NCI-H524 treated with DMSO at 0.1 percent for 48 hours (cell line): ENCODE data around the gene RTL5.

Experiments
- DNase-seq: peaks from one replicate; lab custom pipeline; 2025; lab: John Stamatoyannopoulos, UW

RTL5 gene

DNA sequence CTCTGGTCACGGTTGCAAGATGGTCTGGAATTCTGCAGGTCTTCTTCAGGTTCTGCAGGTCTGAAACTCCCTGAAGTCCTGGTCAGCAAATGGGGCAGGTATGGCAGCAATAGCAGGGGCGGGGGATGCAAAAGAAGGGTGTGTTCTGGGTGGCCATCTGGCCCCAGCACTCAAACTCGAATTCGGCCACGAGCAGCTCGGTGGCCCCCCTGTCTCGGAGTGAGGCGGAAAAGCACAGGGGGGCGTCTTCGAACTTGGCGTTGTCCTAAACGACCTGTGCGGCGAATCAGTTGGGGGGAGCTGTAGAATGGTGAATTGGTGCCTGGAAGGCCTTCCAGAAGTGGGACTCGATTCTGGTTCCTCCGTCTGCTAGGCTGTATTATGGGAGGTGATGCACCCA lies 2.1 kb downstream of the RTL5 start:
- DNase-seq, result no peak

DNA sequence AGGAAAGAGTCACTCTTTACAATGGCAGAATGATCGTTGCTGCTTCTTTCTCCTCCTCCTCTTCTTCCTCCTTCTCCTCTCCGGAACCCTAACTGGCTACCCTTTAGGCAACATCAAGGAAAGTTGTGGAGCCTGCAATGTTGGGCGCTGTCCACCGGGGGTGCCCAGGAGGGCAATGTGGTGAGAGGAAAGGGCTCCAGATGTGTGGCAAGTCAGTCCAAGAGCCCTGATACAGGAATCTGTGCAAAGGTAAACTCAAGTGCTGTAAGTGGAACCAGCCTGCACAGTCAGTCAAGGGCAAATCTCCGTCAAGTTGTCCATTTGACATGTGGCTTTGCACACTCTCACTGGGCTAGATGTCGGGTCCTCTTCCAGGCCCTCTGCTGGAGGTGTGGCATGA lies 2.8 kb downstream of the RTL5 start:
- no peak for DNase-seq

DNA sequence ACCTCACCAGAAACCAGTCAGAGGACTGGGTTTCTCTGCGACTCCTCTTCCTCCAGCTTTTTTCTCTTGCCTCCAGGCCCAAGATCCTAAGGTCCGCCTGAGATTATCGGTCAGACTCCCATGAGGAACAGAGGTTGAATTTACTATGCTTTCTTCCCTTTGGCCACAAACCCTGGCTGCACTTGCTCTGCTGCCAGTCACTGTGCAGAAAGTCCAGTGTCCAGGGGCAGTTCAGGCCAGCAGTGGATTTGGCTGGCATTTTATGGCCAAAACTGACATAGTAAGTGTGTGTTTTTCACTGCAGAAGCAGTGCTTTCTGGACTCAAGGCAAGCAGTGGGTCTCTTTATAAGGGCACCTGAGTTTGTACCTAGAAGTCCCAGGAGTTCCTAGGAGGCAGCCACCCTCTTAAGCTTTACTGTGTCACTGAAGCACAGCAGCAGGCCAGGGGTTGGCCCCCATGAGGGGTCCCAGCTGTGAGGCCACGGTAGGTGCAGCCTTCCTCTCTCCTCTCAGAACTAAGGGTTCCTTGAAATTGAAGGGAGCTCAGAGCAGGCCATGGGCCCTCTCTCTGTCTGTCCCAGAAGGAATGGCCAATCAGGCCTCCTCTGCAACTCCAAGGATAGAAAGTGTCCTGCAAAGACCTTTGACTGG lies 3.4 kb downstream of the RTL5 start:
- no peak for DNase-seq

DNA sequence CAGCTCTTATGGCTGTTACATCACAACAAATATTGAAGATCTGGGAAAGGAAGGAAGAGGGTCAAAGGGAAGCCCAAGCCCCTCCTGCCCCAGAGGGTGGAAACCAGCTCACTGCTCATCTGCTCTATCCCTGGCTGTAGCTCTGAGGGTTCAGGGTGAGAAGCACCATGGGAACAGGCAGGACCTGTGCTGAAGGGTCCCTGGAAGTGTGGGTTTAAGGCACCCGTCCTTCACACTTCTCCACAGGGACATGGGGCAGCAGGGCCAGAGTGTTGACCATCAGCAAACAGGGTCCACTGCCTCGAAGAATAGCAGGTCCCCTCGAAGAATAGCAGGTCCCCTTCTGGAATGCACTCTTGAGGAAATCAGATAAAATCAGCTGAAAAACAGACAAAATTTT lies 4.4 kb downstream of the RTL5 start:
- no peak for DNase-seq

DNA sequence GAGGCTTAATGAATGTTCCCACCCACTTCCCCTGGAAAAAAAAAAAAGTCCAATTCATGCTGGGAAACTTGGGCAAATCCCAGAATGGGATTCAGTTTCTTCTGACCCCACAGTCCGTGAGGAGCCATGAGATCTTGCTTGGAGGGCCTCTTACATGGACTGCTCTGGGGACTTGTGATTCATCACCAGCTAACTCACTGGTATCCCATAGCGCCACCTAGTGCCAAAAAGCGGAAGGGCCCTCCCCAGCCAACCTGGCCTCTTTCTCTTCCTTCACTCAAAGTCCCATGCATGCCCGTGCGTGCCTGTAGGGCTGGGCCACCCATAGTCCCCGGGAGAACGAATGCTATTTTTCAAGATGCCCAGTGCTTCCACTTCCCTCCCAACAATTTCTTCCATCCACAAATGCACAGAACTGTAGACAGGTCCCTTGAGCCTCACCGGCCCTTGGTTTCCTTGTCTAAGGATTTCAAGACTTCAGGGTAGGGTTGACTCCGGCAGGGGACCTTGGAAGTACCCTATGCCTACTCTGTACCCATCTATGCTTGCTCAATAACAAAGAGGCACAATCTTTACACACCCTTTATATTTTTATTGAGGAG lies 5.1 kb downstream of the RTL5 start:
- peak; percentile 27 for DNase-seq

DNA sequence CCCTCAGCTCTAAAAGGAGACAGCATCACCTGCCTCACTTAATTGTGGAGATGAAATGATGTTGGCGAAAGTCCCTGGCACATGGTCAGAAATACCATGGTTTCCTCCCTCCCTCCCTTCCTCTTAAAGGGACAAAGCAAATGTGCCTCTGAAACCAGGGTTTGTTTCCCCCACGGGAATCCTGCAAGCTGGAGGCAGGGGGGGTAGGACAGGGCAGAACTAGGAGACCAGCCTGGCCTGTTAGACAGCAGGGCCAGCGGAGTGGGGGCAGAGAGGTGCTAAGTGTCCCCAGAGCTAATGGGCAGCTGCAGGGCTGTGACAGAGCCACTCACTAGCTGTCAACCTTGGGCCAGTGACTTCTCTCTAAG lies 5.7 kb downstream of the RTL5 start:
- no peak for DNase-seq

DNA sequence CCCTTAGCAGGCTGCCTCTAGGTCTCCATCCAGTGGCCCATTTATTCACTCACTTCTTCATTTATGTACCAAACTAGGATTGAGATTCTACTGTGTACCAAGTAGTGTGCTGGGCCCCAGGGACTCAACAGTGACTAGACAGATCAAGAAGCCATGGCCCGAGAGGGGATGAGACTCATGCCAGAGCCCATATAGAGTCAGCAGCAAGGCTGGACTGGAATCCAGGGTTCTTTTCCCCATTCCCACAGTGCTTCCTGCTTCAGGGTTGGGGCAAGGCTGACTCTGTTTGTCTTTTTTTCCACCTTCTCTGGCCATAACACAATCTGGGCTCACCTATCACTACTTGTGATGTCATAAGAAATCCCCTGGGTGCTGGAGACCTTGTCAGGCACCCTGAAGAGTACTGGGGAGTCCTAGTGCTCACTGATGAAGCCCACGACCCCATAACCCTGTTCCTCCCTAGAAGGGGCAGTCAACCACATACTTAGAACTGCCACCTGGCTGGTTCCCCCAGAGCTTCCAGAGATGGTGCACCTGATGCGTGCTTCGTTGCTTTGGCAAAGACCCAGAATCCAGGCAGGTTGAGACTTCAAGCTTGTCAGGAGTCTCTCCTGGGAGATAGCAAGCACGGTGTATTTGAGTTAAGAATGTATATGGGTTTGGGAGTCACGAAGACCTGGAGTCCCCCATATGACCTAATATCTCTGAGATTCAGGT lies 6.2 kb downstream of the RTL5 start:
- DNase-seq, result no peak

DNA sequence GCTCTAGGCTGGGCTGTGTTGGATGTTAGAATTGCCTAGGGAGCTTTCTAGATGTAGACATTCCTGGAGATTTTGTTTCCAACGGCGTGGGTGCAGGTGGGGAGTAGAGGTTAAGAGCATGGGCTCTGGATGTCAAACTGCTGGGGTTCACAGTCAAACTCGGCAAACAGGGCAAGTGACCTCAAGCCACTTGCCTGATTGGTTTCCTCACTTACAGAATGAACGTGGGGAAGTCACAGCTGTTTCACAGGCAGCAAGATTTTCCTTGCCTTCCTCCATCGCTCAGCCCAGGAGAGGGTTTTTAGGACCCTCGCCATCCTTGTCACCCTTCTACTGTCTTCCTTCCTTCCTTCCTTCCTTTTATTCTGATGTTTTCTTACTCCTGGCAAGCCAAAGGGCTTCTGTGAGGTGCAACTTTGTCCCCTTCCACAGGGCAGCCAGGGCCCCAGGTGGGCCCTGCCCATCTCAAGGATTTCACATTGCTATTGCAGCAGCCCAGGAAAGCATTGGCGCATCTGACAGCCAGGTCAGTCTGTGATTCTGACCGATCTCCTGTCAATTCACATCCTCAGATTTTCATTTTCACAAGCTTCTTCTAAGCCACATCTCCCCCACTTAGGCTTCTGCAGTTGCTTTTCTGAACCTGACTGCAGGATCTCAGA lies 7.0 kb downstream of the RTL5 start:
- no peak for DNase-seq

DNA sequence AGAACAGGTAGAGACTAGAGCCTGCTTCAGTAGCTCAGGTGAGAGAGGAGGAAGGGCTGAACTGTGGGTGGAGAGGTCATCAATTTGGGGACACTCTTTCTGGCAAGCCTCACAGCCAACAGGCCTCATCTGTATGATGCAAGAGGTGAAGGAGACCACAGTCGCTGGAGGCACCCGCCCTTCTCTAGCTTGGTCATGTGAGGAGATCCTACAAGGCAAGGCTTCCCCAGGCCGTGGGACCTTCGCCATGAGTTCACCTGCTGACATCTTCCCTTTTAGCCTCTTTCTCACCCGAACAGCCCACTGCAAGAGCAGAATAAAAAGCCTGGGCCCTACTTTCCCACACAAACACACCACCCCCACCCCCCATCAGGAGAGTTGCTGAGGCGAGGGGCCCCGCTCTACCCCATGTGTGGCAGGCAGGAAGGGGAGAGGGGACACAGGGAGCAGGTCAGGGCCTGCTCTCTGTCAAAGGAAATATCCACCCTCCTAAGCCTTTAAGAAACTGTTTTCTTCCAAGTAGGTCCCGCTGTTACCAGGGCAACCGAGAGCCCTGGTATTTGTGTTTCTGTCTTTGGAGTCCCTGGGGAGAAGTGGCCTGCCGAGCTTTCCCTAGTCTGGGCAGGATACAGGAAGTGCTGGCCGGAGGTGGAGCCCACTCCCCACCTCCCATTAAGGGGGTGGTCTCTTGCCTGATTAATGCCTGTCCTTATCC lies 8.1 kb downstream of the RTL5 start:
- no peak for DNase-seq

DNA sequence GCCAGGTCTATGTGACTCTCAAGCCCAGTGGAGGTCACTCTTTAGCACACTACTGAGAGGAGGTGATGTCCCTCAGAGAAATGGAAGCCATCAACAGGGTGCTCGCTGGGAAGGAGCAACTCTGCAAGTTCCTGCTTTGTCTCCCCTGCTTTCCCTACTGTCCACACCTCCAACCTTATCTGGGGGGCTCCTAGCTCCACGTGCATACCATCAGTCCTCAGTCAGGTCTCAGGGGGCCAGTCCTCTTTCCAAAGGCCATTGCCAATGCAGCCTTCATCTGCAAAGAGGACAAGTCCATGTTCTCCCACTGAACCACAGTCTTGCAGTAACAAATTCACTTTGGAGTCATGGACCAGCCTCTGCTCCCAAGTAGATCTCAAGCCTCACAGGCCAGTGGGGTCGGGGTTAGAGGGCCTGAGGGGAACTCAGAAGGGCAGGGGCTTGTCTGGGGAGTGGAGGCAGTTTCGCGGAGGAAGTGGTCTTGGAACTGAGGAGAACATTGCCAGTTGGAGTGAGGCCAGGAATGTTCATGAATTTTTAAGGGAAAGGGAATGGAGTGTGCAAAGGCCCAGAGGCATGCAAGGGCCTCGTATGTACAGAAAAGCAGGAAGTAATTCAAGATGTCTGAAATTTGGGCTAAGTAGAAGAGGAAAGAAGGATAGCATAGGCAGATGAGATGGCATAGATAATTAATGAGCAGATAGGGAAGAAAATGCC lies 8.9 kb downstream of the RTL5 start:
- no peak for DNase-seq

DNA sequence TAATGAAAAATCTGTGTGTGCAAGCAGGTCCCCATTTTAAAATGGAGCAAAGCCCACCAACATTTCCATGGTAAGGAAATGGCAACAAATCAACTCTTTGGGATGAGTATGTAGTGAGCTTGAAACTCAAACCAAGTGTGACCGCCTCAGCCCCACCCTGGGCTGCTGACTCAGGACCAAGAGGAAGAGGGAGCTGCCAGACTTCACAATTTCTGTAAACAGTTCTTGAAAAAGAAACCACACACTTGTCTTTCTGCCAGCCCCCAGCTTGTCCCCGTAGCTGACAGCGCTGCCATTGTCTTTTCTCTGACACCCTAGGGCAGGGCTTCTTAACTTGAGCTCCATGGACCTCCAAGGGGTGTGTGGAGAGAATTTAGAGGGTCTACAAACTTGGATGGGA lies 10.3 kb downstream of the RTL5 start:
- DNase-seq, result no peak

DNA sequence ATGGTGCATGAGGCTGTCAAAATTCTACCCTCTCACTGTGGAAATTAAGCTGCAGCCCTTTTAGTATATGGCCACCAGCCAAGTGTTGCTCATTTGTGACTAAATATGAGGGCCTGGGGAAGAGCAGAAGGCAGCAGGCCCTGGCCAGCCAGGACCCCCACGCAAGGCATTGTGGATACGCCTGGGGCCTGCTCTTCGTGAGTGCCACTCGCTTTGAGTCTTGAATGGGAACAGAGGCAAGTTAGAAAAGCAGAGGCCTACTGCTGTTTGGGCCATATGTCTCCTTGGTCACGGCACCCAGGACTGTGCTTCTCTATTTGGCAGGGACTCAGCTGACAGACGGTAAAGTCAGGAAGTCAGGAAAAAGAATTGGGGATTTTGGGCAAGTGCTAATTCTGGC lies 10.9 kb downstream of the RTL5 start:
- no peak for DNase-seq

DNA sequence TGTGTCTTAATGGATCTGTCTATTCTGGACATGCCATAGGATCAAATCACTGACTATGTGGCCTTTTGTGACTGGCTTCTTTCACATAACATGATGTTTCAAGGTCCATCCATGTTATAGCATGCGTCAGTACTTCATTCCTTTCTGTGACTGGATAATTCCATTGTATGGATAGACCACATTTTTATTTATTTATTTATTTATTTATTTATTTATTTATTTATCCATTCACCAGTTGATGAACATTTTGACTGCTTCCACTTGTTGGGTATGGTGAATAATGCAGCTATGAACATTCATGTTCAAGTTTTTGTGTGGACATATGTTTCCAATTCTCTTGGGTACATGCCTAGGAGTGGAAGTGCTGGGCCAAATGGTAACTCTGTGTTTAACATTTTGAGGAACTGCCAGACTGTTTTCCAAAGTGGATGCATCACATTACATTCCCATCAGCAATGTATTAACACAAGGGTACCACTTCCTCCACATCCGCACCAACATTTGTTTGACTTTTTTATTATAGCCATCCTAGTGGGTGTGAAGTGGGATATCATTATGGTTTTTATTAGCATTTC lies 14.0 kb downstream of the RTL5 start:
- no peak for DNase-seq

DNA sequence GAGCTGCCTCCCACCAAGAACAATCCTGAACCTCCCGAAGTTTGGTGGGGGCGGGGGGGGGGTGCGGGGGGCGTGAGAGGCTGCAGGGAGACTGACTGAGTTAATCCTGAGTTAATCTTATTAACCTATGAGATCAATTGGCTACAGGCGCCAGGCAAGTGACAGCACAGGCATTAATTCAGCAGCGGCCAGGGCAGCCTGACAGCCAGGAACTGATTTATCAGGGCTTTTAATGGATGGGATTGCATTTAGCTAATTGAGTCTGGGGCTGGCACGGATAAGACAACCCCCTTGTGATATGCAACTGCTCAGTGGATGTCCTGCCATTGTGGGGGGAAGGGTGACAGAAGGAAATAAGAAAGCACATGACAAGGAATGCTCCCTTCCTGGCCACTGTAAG lies 16.3 kb downstream of the RTL5 start:
- DNase-seq, result peak; percentile 95

DNA sequence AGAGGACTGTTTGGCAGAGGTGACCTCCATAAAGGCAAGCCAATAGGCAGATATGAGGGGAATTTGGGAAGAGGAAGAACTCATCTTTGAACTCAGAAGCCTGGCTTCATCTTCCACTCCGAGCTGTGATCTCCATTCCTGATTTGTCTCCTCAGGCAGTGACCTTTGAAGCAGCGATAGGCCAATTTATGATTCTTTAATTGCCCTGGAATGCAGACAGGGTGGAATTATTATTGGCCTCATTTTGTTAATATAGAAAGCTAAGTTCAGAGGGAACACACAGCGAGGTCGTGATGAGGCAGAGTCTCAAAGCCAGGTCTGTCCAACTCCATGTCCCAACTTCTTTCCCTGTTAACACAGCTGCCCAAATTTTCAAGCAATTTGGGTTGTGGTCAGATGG lies 16.9 kb downstream of the RTL5 start:
- no peak for DNase-seq

DNA sequence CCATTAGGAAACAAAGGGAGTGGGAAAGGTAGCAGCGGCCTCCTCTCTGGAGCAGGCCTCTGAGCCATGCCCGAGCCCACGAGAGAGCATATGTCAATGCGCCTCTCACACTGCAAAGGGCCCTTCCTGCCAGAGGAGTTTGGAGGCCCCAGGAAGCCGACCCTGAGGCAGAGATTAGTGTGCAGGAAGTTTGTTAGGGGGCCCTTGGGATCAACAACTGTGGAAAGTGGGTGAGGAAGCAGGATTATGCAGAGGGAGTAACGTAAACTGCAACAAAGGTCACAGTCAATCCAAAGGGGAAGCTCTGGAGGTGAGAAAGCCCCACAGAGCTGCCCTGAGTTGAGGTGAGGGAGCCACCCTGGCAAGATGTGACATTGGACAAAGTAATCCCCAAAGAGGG lies 17.4 kb downstream of the RTL5 start:
- no peak for DNase-seq

DNA sequence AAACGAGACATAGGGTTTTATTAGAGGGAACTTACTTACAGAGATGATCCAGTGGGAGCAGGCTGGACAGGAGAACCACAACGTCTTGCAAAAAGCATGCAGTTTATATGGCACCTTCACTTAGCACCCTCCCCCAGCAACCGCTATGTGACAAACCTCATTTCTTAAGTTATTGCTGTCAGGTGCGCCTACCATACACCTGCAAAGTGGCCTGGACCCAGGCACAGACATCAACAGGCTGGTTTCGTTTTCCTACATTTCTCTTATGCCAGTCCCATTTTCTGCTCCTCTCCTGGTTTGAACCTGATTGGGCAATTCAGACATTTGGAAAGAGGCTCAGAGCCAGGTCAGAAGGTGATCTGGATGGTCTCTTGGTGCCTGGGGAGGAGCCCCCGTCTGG lies 18.3 kb downstream of the RTL5 start:
- DNase-seq, result no peak

DNA sequence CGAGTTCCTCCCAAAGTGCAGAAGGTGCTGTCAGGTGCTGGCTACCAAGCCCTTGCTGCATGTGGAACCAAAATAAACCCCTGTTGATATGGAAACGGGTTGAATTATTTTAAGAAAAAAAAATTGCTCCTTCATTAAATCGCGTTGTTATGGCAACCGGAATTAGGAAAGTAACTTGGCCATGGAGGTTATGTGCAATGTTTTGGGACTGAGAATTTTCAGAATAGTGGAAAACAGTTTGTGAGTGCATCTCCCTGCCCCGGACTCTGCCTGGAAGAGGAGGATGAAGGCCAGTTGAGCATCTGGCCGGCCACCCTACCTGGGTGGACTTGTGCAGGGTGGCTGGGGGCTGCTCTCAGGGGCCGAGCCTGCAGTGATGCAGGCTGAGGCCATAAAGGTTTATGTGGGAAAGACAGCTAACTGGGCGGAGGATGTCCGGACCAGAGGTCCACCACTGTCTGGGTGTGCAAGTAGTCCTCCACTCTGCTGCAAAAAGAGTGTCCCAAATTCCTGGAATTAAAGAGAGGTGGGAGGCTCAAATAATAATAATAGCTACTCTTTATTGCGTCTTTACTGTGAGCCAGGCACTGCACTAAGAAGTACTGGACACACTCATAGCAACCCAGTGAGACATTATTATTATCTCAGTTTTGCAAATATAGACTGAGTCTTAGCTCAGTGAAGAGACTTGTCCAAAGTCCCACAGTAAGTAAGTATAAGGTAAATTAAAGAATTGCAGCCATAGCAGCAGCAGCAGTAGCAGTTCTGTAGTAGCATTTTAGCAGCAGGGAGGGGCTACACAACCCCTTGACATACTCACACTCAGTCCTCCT lies 20.6 kb downstream of the RTL5 start:
- DNase-seq, result no peak

DNA sequence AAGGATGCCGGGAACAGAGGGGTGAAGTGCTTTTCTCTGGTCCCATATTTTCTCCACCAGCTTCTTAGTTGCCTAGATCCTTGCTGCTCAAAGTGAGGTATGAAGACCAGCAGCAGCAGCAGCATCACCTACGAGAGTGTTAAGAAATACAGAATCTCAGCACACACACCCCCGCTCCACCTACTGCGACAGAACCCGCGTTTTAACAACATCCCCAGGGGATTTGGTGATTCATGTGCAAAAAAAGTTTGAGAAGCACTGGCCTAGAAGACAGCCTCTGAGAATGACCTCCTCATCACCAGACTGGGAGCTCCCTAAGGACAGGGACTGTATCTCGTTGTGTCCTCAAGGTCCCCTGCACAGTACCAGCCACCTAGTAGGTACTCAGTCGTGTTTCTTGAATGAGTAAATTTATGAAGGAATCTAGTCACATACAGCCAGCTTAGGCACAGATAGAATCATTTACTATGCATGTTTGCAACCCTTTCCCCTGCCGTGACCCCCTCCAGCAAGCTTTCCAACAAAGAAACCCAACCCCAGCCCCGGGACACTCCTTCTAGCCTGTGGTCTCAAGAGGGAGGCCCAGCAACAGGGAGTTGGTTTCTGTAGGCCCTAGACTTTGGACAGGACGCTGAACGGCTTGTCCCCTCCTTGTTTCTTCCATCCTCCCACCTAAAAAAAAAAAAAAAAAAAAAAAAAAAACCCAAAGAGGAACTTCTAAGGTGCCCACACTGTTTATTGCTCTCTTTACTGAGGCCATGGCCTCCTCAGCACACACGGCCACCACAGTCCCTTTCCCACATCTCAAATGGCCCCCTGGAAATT lies 21.5 kb downstream of the RTL5 start:
- DNase-seq, result no peak

DNA sequence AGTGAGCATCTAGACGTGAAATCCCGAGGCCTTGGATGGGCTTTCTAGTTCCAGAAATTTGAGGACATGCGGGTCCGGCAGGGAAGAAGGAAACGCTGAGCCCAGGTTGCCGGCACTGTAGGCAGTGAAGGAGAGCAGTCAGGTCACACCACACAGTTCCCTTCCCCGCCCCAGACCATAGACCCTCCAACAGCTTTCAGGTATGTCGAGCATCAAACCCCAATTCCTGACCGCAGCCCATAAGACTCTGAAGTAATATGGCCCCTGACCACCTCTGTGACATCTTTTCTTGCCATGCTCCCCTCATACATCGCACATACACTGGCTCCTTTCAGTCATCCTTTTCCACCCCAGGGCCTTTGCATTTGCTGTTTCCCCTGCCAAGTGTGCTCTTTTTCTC lies 23.0 kb downstream of the RTL5 start:
- DNase-seq, result no peak
